Measurements from ENCODE around the gene WDR75. TPM values are rescaled to one million over a fixed set of nuclear protein-coding genes. Genes with fewer than 3 reads are reported as not detected.

WDR75 gene
- total RNA-seq, 6 experiments from 2014 or later, result 28.9 to 35.7 (median 31.0) TPM

DNA sequence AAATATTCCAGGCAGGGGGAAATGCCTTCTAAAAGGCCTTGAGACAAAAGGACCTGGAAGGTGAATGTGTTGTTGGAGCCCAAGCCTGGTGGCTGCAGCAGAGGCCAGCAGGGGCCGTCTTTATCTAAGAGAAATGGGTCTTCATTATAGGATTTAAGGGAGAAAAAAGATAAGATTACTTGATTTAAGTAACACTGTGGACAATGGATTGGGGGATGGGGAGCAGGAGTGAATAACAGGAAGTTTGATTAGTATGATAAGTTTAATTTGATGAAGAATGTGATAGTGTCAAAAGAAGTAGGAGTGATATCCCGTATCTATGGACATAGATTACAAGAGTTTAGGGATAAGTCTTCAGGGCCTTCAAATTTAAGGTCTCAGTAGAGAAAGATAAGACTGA, 64.2 kb downstream of the WDR75 start:
- Mint-ChIP-seq H3K27ac (no peak overlapping the region), H3K4me3 (no peak overlapping the region), H3K4me1 (ENCODE audit: low read depth) (no peaks in the 10 kb centered on the region), H3K27me3 (ENCODE audit: insufficient read depth) (peaks cover 7% of the 10 kb centered on the region), H3K9me3 (no peaks in the 10 kb centered on the region), H3K36me3 (ENCODE audit: low read depth) (no peaks in the 10 kb centered on the region)
- TF ChIP-seq, protein P1, sequence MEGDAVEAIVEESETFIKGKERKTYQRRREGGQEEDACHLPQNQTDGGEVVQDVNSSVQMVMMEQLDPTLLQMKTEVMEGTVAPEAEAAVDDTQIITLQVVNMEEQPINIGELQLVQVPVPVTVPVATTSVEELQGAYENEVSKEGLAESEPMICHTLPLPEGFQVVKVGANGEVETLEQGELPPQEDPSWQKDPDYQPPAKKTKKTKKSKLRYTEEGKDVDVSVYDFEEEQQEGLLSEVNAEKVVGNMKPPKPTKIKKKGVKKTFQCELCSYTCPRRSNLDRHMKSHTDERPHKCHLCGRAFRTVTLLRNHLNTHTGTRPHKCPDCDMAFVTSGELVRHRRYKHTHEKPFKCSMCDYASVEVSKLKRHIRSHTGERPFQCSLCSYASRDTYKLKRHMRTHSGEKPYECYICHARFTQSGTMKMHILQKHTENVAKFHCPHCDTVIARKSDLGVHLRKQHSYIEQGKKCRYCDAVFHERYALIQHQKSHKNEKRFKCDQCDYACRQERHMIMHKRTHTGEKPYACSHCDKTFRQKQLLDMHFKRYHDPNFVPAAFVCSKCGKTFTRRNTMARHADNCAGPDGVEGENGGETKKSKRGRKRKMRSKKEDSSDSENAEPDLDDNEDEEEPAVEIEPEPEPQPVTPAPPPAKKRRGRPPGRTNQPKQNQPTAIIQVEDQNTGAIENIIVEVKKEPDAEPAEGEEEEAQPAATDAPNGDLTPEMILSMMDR (IDR thresholded peaks at IDR 0.05), result no peak
- no peak for DNase-seq

DNA sequence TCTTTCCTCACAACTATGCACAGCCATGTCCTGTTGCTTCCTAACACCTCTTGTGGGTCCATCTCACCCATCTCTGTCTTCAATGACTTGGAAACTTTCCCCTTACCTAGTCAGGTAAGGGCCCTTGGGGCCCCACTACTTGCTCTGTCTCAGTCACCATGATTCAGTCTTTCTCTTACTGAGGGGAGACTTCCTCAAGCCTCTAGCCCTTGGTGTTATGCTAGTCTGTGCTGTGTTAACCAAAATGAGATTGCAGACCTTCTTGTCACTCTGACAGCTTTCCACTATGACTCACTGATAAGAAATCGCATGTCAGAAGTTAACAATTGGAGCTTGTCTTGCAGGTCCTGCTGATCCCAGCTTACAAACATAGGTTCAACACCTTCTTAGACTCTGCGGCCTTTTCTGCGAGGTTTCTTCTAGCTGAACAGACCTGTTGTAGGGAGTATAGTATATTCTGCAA, 65.3 kb downstream of the WDR75 start:
- Mint-ChIP-seq H3K4me3 (no peak overlapping the region), H3K27ac (no peak overlapping the region), H3K27me3 (ENCODE audit: insufficient read depth) (peaks cover 7% of the 10 kb centered on the region), H3K4me1 (ENCODE audit: low read depth) (no peaks in the 10 kb centered on the region), H3K36me3 (ENCODE audit: low read depth) (no peaks in the 10 kb centered on the region), H3K9me3 (no peaks in the 10 kb centered on the region)
- DNase-seq, result no peak
- TF ChIP-seq, protein P1 (IDR thresholded peaks at IDR 0.05), result no peak

DNA sequence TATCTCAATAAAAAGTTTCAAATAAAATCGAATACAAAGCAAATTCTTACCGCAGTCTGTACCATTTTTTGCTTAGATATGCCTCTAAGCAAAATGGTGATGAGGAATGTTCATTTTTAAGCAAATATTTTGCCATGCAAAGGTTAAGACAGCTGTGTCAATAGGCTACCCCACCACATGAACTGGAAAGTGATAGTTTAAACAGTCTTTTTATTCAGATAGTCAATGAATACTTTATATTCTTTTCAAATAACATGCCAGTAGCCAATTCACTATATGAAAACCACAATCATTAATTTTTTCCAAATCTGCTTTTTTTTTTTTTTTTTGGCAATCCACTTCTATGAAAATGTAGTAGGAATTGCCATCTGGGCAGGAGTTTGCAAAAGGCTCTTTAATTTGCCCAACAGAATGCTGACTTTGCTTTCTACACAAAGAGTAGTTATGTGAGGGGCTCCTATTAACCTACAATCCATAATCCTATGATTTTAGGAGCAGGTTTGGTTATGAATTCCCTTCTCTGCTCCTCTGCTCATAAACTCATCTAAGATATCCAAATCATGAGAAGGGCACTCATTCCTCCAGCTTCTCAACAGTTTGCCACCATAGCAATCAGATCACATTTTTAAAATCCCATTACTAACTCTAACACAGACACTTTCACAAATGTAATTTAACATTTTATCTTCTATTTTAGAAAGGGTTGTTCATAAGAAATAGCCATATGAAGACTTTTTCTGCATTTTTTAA, 70.1 kb downstream of the WDR75 start:
- Mint-ChIP-seq H3K27me3 (ENCODE audit: insufficient read depth) (peaks cover 14% of the 10 kb centered on the region), H3K9me3 (no peaks in the 10 kb centered on the region), H3K36me3 (ENCODE audit: low read depth) (no peaks in the 10 kb centered on the region), H3K4me3 (no peak overlapping the region), H3K27ac (no peak overlapping the region), H3K4me1 (ENCODE audit: low read depth) (no peaks in the 10 kb centered on the region)
- TF ChIP-seq, protein P1 (IDR thresholded peaks at IDR 0.05), result no peak
- no peak for DNase-seq

DNA sequence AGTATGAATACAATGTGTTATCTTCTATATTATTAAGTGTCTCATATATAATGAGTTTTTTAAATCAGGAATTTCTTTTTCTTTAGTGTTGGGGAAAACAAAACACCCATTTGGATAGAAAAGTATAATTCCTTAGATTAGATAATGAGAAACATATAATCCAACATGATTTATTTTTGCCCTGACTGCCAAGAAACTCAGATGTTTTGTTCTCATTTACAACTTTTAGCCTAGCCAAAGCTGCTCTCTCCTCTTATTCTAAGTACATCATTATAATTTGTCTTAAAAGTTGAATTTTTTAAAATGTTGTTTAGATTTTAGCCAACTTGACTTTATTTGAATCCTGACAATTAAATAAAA, 70.7 kb downstream of the WDR75 start:
- Mint-ChIP-seq H3K27me3 (ENCODE audit: insufficient read depth) (peaks cover 14% of the 10 kb centered on the region), H3K4me1 (ENCODE audit: low read depth) (no peaks in the 10 kb centered on the region), H3K36me3 (ENCODE audit: low read depth) (no peaks in the 10 kb centered on the region), H3K9me3 (no peaks in the 10 kb centered on the region), H3K4me3 (no peak overlapping the region), H3K27ac (no peak overlapping the region)
- no peak for DNase-seq
- TF ChIP-seq, protein P1 (IDR thresholded peaks at IDR 0.05), result no peak

DNA sequence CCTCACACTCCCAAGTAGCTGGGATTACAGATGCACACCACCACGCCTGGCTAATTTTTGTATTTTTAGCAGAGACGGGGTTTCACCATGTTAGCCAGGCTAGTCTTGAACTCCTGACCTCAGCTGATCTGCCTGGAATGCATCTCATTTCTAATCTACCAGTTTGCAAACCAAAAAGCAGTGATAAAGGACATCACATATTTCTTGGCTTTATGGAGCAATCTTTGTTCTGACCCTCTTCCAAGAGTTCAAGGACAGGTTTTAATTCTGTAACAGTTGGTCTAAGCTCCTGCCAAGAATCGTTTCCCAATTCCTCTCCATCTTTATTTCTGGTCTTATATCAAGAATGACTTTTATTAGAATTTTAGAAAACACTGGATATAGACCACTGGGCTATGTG, 71.6 kb downstream of the WDR75 start:
- Mint-ChIP-seq H3K9me3 (no peaks in the 10 kb centered on the region), H3K4me1 (ENCODE audit: low read depth) (no peaks in the 10 kb centered on the region), H3K4me3 (no peak overlapping the region), H3K27me3 (ENCODE audit: insufficient read depth) (peaks cover 14% of the 10 kb centered on the region), H3K36me3 (ENCODE audit: low read depth) (no peaks in the 10 kb centered on the region), H3K27ac (no peak overlapping the region)
- TF ChIP-seq, protein P1 (IDR thresholded peaks at IDR 0.05), result no peak
- DNase-seq, result no peak
